Suppressor macrophage treated with lipopolysaccharide for 4 hours (primary cell): ENCODE results near the gene PASD1.
A peak's percentile ranks its signal among the peaks of the same experiment; 100 is the strongest.

ENCODE experiments used
- DNase-seq: peaks from one replicate; pipeline ENCODE4 v3.0.0-alpha.2; 2020

PASD1 gene

GRCh38 chrX:151702741-151703340, 139.4 kb downstream of the PASD1 start:
- no peak for DNase-seq

DNA sequence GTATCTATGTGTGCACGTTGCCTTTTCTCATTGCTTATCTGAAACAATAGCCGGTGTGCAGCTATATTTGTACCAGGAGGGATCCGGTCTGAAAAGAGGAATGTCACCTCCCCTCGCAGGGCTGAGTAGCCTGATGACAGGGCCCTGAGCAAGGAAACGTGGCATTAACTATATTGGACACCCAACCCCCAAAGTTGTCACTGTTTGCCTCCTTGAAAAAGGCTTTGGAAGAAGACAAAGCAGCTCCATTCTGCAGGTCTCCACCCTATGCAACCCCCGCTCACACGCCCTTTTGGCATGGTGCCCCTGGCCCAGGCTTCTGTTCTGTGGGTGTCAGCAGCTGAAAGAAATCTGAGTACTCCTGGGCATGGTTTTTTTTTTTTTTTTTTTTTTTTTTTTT, 140.0 kb downstream of the PASD1 start:
- no peak for DNase-seq

DNA sequence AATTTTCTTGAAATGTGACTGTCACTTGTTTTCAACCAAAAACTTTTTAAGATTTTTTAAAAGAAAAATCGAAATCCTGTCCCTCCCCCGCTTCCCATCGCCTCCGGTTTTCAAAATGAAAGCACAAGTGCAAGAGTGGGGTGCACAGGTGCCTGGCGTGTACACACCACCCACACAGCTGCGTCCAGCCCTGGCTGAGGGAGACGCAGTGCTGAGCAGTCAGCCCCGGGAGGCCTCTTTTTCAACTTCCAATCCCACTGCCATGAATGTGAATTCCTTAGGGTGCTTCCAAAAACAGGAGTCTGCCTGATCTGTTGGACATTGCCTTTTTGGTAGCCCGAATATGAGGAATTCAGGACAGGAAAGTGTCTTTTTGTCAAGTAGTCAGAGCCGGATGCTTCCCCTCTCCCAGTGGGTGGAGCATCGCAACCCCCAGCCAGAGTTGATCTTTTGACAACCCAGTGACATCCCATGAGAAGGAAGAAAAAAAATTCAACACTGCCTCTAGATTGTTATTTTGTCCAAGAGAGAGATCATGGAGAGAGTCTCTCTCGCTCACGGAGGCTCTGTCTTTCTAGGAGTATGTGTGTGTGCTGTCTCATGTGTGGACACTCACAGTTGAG, 140.7 kb downstream of the PASD1 start:
- DNase-seq: no peak

DNA sequence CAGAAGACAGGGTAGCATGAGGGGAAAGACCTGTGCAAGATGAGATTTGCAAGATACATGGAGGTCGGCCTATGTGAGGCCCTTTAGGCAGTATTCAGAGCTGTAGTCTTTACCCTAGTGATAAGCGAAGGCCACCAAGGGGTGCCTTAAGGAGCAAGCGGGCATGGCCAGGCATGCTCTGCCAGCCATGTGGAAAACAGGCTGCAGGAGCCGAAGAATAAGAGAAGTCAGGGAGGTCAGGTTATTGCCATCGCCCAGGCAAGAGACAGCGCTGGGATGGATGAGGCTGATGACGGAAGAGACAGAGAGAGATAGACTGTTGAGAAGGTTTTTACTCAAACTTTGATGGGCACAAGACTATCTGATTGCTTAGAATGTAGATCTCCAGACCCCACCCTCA, 145.3 kb downstream of the PASD1 start:
- no peak for DNase-seq

DNA sequence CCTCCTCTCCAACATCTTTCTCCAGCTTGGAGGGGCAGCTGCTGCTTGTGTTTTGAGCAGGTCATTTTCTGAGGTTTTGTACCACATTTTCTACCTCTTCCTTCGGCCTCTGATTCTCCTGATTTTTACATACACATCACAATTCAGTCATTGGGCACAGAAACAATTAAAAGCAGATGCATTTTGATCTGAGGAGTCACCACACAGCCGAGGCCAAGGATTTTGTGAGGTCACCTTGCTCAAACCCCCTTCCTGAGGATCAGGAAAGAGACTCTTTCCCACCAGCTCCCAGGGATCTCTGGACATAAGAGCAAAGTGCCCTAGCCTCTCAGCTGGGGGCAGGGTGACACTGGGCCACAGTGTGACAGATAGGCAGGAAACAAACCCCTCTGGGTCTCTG, 147.0 kb downstream of the PASD1 start:
- no peak for DNase-seq

DNA sequence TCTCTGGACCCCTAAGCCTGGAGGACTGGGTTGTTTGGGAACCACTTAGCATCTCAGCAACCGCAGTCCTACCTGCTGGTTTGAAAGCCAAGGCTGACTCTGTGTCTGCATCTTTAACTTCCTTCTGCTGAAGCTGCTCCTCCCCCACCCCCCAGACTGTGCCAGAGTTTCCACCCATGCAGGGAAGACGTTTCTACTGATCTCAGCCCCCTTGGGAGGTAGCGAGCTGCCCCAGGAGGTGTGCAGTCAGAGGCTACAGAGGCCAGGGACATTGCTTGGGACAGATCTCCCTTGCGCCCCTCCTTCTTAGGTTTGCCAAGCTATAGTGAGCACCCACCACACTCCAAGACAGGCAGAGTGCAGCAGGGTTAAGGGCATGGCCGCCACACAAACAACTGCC, 147.7 kb downstream of the PASD1 start:
- DNase-seq: no peak

GRCh38 chrX:151711787-151712186, 148.3 kb downstream of the PASD1 start:
- no peak for DNase-seq

DNA sequence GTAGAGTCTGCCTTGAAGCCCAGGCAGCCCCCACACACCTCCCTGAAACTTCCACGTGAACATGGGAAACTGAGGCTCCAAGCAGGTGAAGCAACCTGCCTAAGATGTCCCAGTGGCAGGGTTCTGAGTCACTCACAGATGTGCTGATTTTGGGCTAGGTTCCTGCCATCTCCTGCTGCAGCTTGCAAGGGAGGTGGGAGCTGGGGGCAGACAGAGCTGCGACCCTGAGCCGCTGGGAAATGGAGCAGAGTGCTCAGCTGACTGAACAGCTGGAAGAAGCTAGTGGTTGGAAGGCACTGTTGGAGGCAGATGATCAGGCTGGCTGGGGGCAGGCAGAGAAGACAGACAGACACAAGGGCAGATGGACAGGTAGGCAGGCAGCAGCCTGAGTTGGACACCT, 148.8 kb downstream of the PASD1 start:
- DNase-seq: no peak

DNA sequence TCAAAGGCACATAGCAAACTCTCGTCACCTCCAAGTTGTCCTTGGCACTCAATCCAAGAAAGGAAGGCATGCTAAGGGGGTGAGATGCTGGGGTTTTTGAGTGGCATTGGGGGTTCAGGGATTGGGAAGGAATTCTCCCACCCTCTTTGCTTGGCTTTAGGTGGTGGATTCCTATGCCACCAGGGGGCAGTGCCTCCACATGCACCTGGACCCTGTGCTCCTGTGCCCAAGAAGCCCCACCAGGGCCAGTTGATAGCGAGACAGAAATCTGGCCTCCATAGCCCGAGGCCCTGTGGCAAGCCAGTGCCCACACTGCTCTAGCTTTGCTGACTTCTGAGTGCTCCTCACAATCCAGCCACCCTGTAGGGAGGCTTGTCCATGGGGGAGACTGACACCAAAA, 150.4 kb downstream of the PASD1 start:
- DNase-seq: peak; percentile 6

- DNase-seq: no peak
These were observed 150.9 kb downstream of the PASD1 start for GRCh38 chrX:151714362-151714761.

DNA sequence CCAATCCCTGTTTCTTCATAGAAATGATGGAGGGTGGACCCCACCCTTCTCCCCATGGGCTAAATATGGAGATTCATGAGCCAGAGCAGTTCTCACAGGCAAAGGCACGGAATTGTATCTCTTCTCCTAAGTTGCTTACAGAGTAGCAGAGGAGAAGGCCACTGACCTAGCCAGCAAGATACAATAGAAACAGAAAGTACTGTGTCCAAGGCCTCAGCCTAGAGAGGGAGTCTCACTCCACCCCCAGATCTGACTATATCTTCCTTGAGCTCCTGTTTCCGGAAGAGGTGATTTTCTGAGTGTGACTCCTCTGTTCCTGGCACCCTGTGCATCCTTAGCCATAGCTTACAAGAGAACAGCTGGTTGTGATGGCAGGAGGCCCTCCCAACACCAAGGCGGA, 152.3 kb downstream of the PASD1 start, which contains the start of gene FATE1:
Gene FATE1 (plus strand): TSS at position 284 of the 400 bp plus-strand sequence. CDS start 85 bp downstream, at position 369.
- DNase-seq: no peak

GRCh38 chrX:151722241-151722846, 158.9 kb downstream of the PASD1 start:
- DNase-seq: no peak

DNA sequence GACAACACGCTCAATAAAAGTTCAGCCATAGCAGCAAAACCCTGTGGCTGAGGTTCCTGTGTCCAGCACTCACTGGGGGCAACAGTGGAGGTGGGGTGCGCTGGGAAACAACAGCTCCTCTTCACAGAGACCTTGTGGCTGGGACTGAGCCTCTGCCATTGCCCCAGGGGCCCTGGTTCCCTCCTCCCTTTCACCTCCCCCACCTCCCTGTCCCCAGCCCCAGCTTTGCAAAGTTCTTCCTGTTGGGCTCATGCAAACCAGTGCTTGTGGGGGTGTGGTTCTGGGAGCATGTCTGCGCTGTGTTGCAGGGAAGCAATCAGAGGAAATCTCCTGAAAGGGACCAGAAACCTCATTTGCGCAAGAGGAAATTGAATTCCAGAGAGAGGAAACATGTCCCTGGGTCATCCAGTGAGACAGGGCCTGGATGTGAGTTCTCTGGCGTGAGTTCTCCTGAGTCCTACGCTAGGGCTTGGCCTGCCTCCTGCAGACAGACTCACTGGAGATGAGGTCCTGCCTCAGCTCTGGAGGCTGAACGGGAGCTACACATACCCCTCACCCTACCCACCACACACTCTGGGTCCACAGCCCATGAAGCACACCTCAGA, 159.8 kb downstream of the PASD1 start:
- DNase-seq: no peak

GRCh38 chrX:151724563-151725337, 161.3 kb downstream of the PASD1 start:
- DNase-seq: no peak

DNA sequence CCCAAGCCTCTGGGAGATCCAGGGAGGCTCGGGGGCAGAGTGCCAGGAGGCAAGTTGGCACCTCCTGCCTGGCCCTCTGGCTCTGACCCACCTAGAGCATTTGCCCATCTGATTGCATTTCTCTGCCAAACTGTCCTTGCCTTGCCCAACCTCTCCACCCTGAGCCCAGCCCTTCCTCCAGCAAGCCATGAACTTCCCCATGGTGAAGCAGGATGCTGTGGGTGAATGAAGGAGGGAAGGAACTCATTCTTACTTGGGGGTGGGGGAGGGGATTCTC, 161.8 kb downstream of the PASD1 start:
- DNase-seq: no peak
